T-helper 2 cell treated with Interferon-gamma antibody and Interleukin-4, amounts not matched to agents 100 ng/mL and 5 ng/mL, for 36 hours (primary cell): ENCODE measurements around the gene CSTA. TPM values are rescaled to one million over a fixed set of nuclear protein-coding genes. Genes with fewer than 3 reads are reported as not detected.
"Not testable (repeated sequence)": the region's sequence is repeated elsewhere in the genome, so short reads cannot be mapped to it uniquely, and the experiment has no call there.

Source experiments
- intact Hi-C: fragments of 100-400 bp; cut with micrococcal nuclease; formaldehyde crosslinking; loops from one replicate; pipeline ENCODE4 v1.15.1; 2023
- total RNA-seq: library from RNA; stranded (reverse); gene quantifications from 2 replicates; pipeline ENCODE4 v1.2.3, GENCODE V29; 2022

The CSTA gene
- total RNA-seq, 1 donor from 2014 or later = not detected

- intact Hi-C loops = no loop called here
These were observed 6.4 kb upstream of the CSTA start for GRCh38 chr3:122318620-122319019.

GRCh38 chr3:122322095-122323075 is 2.7 kb upstream of the CSTA start:
- intact Hi-C loops = no loop called here

DNA sequence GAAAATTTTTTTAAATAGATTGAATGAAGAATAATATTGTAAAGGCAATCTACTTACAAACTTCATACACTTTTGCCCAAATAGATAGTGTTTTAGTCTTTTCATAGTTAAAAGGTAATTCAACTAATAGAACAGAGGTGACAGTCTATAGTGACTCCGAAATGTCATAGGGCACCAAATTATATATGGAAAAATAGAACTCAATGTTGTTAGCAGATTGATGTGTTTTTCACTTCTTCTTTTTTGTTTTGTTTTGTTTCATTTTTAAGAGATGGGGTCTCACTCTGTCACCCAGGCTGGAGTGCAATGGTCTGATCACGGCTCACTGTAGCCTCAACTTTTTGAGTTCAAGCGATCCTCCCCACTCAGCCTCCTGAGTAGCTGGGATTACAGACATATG is 721 bp downstream of the CSTA start:
- intact Hi-C loops = no loop called here

GRCh38 chr3:122331886-122332285 is 6.8 kb downstream of the CSTA start:
- intact Hi-C loops = no loop called here

- intact Hi-C loops = no loop called here
These were observed 7.5 kb downstream of the CSTA start for GRCh38 chr3:122332551-122332950.

DNA sequence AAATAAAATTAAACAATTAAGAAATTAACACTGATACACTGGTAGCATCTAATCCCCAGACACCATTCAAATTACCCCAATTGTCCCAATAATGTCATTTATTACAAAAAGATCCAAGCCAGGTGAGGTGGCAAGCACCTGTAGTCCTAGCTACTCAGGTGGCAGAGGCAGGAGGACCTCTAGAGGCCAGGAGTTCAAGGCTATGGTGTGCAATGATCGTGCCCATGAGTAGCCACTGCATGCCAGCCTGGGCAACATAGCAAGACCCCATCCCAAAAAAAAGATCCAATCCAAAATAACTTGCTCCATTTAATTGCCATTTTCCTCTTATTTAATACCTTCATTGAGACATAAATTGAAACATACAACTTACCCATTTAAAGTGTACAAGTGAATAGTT is 17.8 kb downstream of the CSTA start:
- intact Hi-C loops = no loop called here

GRCh38 chr3:122343654-122344053 is 18.6 kb downstream of the CSTA start:
- intact Hi-C loops = no loop called here

GRCh38 chr3:122349171-122349570 is 24.1 kb downstream of the CSTA start:
- intact Hi-C loops = no loop called here

GRCh38 chr3:122350814-122351418 is 25.9 kb downstream of the CSTA start:
- intact Hi-C loops = no loop called here

GRCh38 chr3:122351612-122352011 is 26.6 kb downstream of the CSTA start:
- intact Hi-C loops = no loop called here

DNA sequence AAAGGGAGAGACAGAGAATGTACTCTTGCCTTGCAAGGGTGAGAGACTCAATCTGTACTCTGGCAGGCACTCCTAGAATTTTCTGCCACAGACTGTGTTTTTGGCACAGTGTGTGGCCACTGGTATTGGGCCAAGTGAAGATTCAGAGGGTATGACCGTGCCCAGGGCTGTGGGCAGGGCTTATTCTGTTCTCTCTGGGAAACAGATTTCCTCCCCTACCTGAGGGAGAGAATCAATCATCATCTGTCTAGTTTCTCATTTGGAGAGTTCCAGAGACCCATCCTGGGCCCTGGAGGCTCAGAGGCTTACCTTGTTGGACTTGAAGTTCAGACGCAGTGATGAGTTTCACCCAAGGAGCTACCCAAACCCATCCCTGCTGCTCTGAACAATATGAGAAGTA is 28.2 kb downstream of the CSTA start:
- intact Hi-C loops = no loop called here

GRCh38 chr3:122353893-122354401 is 28.9 kb downstream of the CSTA start:
- intact Hi-C loops = no loop called here

GRCh38 chr3:122355612-122356011 is 30.6 kb downstream of the CSTA start:
- intact Hi-C loops = loop anchor here (2.0 kb wide), 1 partner anchor 49 kb away; no protein-coding TSS in a partner anchor

DNA sequence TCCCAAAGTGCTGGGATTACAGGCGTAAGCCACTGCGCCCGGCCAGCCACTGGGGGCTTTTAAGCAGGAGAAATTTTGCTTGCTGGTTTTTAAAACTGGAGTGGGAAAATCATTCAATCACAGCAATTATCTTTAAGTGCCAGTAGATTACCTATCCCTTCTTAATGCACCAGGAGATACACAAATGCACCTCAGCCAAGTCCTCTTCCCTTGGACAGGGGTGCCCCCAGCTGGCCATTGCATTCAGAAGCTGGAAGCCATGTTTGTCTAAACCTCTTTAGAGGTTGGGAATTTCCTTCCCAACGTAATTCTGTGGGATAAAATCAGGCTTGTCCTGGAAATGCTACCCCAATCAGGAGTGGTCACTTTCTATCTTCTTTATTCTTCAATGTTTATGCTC is 31.4 kb downstream of the CSTA start:
- intact Hi-C loops = loop anchor here (2.0 kb wide), 1 partner anchor 50 kb away; no protein-coding TSS in a partner anchor

- intact Hi-C loops = loop anchor here (2.0 kb wide), 1 partner anchor 51 kb away; no protein-coding TSS in a partner anchor
These were observed 33.0 kb downstream of the CSTA start for GRCh38 chr3:122357828-122358702.

DNA sequence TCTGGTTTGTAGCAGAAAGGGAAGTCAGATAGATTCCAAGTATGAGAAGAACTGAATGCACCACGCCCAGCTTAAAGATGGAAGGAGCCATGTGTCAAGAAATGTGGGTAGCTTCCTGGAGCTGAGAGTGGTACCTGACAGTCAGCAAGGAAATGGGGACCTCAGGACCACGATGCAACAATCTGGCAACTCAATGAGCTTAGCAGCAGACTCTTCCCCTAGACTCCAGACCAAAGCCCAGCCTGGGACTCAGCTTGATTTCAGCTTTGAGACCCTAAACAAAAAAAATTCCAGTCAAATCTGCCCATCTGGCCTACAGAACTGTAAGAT is 33.6 kb downstream of the CSTA start:
- intact Hi-C loops = no loop called here

- intact Hi-C loops = no loop called here
These were observed 37.0 kb downstream of the CSTA start for GRCh38 chr3:122362026-122362425.

DNA sequence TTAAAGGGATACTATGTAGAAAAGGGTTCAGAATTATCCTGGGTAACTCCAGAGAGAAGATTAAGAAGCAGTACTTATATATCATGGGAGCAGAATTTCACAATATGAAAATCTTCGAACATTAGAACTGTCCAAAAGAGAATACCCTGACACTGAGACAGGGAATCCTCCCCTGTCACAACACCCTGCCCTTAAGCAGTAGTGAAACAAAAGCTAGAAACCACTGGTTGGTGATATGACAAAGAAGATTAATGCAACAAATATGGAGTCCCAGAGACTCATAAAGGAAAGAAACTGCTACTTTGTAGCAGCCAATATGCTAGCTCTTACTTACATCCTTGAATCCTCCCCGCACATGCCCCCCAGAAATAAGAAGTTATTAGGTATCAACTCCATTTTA is 39.4 kb downstream of the CSTA start:
- intact Hi-C loops = no loop called here

- intact Hi-C loops = no loop called here
These were observed 40.0 kb downstream of the CSTA start for GRCh38 chr3:122365073-122365472.

- intact Hi-C loops = not testable (repeated sequence)
These were observed 40.7 kb downstream of the CSTA start for GRCh38 chr3:122365582-122366378.

- intact Hi-C loops = no loop called here
These were observed 41.3 kb downstream of the CSTA start for GRCh38 chr3:122366379-122366749.
